ENCODE data around the gene C6orf89. TPM values are rescaled to one million over a fixed set of nuclear protein-coding genes. Genes with fewer than 3 reads are reported as not detected.

The C6orf89 gene
- polyA plus RNA-seq, 1 donor from 2014 or later, result 24.6 TPM

DNA sequence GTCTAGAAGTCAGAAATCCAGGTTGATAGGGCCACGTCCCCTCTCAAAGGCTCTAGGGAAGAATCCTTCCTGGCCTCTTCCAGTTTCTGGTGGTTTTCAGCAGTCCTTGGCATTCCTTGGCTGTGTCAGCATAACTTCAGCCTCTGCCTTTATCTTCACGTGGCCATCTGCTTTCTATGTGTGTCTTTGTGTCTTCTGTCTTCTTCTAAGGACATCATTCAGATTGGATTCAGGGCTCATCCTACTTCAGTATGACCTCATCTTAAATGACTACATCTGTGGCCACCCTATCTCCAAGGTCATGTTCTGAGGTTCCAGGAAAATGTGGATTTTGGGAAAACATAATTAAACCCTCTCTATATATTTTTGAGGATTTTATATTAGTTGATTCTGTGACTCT, 23.0 kb downstream of the C6orf89 start:
- no peak overlapping the region for H3K27ac ChIP-seq (ENCODE audit: low read length)
- H3K9me3 ChIP-seq (ENCODE audit: low read length), result no peaks in the 10 kb centered on the region
- no peaks in the 10 kb centered on the region for H3K9me2 ChIP-seq (ENCODE audit: insufficient read depth, low read length)
- no peak overlapping the region for H3K4me3 ChIP-seq (ENCODE audit: low read length)
- H3K4me2 ChIP-seq (ENCODE audit: low read length), result no peak overlapping the region
- no peak for TF ChIP-seq POLR2AphosphoS5 (IDR thresholded peaks at IDR 0.05)
- TF ChIP-seq SMC3 (conservative IDR thresholded peaks at IDR 0.05; ENCODE audit: poor library complexity), result no peak
- TF ChIP-seq EP300 (conservative IDR thresholded peaks at IDR 0.05; ENCODE audit: poor library complexity, severe bottlenecking), result no peak
- no peak for TF ChIP-seq RAD21 (conservative IDR thresholded peaks at IDR 0.05)
- TF ChIP-seq REST (IDR thresholded peaks at IDR 0.05; ENCODE audit: borderline replicate concordance), result no peak
- TF ChIP-seq TAF1 (IDR thresholded peaks at IDR 0.05; ENCODE audit: low read depth), result no peak
- TF ChIP-seq, protein P1, sequence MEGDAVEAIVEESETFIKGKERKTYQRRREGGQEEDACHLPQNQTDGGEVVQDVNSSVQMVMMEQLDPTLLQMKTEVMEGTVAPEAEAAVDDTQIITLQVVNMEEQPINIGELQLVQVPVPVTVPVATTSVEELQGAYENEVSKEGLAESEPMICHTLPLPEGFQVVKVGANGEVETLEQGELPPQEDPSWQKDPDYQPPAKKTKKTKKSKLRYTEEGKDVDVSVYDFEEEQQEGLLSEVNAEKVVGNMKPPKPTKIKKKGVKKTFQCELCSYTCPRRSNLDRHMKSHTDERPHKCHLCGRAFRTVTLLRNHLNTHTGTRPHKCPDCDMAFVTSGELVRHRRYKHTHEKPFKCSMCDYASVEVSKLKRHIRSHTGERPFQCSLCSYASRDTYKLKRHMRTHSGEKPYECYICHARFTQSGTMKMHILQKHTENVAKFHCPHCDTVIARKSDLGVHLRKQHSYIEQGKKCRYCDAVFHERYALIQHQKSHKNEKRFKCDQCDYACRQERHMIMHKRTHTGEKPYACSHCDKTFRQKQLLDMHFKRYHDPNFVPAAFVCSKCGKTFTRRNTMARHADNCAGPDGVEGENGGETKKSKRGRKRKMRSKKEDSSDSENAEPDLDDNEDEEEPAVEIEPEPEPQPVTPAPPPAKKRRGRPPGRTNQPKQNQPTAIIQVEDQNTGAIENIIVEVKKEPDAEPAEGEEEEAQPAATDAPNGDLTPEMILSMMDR (IDR thresholded peaks at IDR 0.05; ENCODE audit: poor library complexity, severe bottlenecking), result no peak
- no peak for TF ChIP-seq MXI1 (conservative IDR thresholded peaks at IDR 0.05; ENCODE audit: poor library complexity, severe bottlenecking)
- H3F3A ChIP-seq (ENCODE audit: insufficient read depth, low read length, poor library complexity, severe bottlenecking), result no peaks in the 10 kb centered on the region
- H3K27me3 ChIP-seq (ENCODE audit: insufficient read depth, low read depth, low read length), result no peaks in the 10 kb centered on the region
- H3K9ac ChIP-seq (ENCODE audit: low read length), result no peak overlapping the region
- no peaks in the 10 kb centered on the region for H4K20me1 ChIP-seq (ENCODE audit: insufficient read depth)
- H3K79me2 ChIP-seq (replicated peaks; ENCODE audit: insufficient read depth, low read length), result no peaks in the 10 kb centered on the region
- no peaks in the 10 kb centered on the region for H3K36me3 ChIP-seq (ENCODE audit: insufficient read depth, low read length)
- no peak overlapping the region for H2AFZ ChIP-seq (ENCODE audit: low read depth, low read length)

- Histone ChIP-seq H2AFZ (ENCODE audit: low read depth, low read length) (no peak overlapping the region), H3K27ac (ENCODE audit: low read length) (no peak overlapping the region), H4K20me1 (ENCODE audit: insufficient read depth) (no peaks in the 10 kb centered on the region), H3K9me3 (ENCODE audit: low read length) (no peaks in the 10 kb centered on the region), H3K27me3 (ENCODE audit: insufficient read depth, low read depth, low read length) (no peaks in the 10 kb centered on the region), H3F3A (ENCODE audit: insufficient read depth, low read length, poor library complexity, severe bottlenecking) (no peaks in the 10 kb centered on the region), H3K4me3 (ENCODE audit: low read length) (no peak overlapping the region), H3K9me2 (ENCODE audit: insufficient read depth, low read length) (no peaks in the 10 kb centered on the region), H3K4me2 (ENCODE audit: low read length) (no peak overlapping the region), H3K79me2 (replicated peaks; ENCODE audit: insufficient read depth, low read length) (no peaks in the 10 kb centered on the region), H3K9ac (ENCODE audit: low read length) (no peak overlapping the region), H3K36me3 (ENCODE audit: insufficient read depth, low read length) (no peaks in the 10 kb centered on the region)
- TF ChIP-seq POLR2AphosphoS5 (IDR thresholded peaks at IDR 0.05), result no peak
These were observed 26.3 kb downstream of the C6orf89 start for GRCh38 chr6:36912030-36912454.

GRCh38 chr6:36912586-36912985, 26.8 kb downstream of the C6orf89 start:
- no peaks in the 10 kb centered on the region for H3K9me2 ChIP-seq (ENCODE audit: insufficient read depth, low read length)
- H3K27me3 ChIP-seq (ENCODE audit: insufficient read depth, low read depth, low read length), result no peaks in the 10 kb centered on the region
- no peaks in the 10 kb centered on the region for H3K79me2 ChIP-seq (replicated peaks; ENCODE audit: insufficient read depth, low read length)
- H3K4me3 ChIP-seq (ENCODE audit: low read length), result no peak overlapping the region
- TF ChIP-seq EZH2 (IDR thresholded peaks at IDR 0.05; ENCODE audit: borderline replicate concordance, insufficient read depth, low read length, poor library complexity, severe bottlenecking) (no peak), MXI1 (conservative IDR thresholded peaks at IDR 0.05; ENCODE audit: poor library complexity, severe bottlenecking) (no peak), REST (IDR thresholded peaks at IDR 0.05; ENCODE audit: borderline replicate concordance) (no peak), TAF1 (IDR thresholded peaks at IDR 0.05; ENCODE audit: low read depth) (no peak), EP300 (conservative IDR thresholded peaks at IDR 0.05; ENCODE audit: poor library complexity, severe bottlenecking) (no peak), RAD21 (conservative IDR thresholded peaks at IDR 0.05) (no peak), POLR2AphosphoS5 (IDR thresholded peaks at IDR 0.05) (no peak), SMC3 (conservative IDR thresholded peaks at IDR 0.05; ENCODE audit: poor library complexity) (no peak)
- TF ChIP-seq, protein P1 (IDR thresholded peaks at IDR 0.05; ENCODE audit: poor library complexity, severe bottlenecking), result no peak
- H2AFZ ChIP-seq (ENCODE audit: low read depth, low read length), result no peak overlapping the region
- no peaks in the 10 kb centered on the region for H3K9me3 ChIP-seq (ENCODE audit: low read length)
- no peaks in the 10 kb centered on the region for H4K20me1 ChIP-seq (ENCODE audit: insufficient read depth)
- H3K9ac ChIP-seq (ENCODE audit: low read length), result no peak overlapping the region
- no peak overlapping the region for H3K27ac ChIP-seq (ENCODE audit: low read length)
- no peaks in the 10 kb centered on the region for H3K36me3 ChIP-seq (ENCODE audit: insufficient read depth, low read length)
- H3F3A ChIP-seq (ENCODE audit: insufficient read depth, low read length, poor library complexity, severe bottlenecking), result no peaks in the 10 kb centered on the region
- no peak overlapping the region for H3K4me2 ChIP-seq (ENCODE audit: low read length)

All from neural cell (in vitro differentiated cells).